H1 (cell line): Measurements from ENCODE around the gene PWP2. TPM values are rescaled to one million over a fixed set of nuclear protein-coding genes. Genes with fewer than 3 reads are reported as not detected.

Experiments used
- CTCF ChIA-PET: fragments of 300-600 bp; sonication (Branson Sonifier 250); formaldehyde crosslinking; loops from one replicate; lab custom pipeline; 2021; ENCODE audit not compliant: partially characterized antibody; lab: Charles Lee
- POLR2A ChIA-PET: fragments of 300-600 bp; sonication (Branson Sonifier 250); formaldehyde crosslinking; loops from one replicate; lab custom pipeline; 2021; ENCODE audit warnings: inconsistent platforms; ENCODE audit not compliant: partially characterized antibody; lab: Charles Lee
- DNase-seq, 2 experiments: peaks; one replicate each; pipeline versions ENCODE4 v3.0.0 to v3.0.0-alpha.2; 2010 to 2022; ENCODE audit warnings: low spot score in 2 of 2, low read depth in 1 of 2, mixed read lengths in 1 of 2
- FAIRE-seq: peaks from 2 replicates; lab custom pipeline; 2011; peaks lifted over from hg19 to GRCh38; lab: Jason Lieb, UNC
- H2AFZ ChIP-seq: 2 replicates; pipeline ENCODE4 v1.8.1; 2012; ENCODE audit warnings: low read length, inconsistent platforms
- H2AK5ac ChIP-seq: 2 replicates; pipeline ENCODE4 v1.6.1; 2013; ENCODE audit warnings: low read depth, low read length
- H2BK120ac ChIP-seq: replicated peaks from 2 replicates; pipeline ENCODE3; 2013; ENCODE audit warnings: low read depth, low read length, inconsistent platforms
- H2BK12ac ChIP-seq: 2 replicates; pipeline ENCODE4 v1.6.1; 2013; ENCODE audit warnings: low read depth, low read length
- H2BK15ac ChIP-seq: 2 replicates; pipeline ENCODE4 v1.6.1; 2013; ENCODE audit warnings: low read length
- H2BK20ac ChIP-seq: 2 replicates; pipeline ENCODE4 v1.6.1; 2013; ENCODE audit warnings: low read length
- H2BK5ac ChIP-seq: 2 replicates; pipeline ENCODE4 v1.6.1; 2013; ENCODE audit warnings: low read depth, low read length
- H3K14ac ChIP-seq: 2 replicates; pipeline ENCODE4 v1.6.1; 2013; ENCODE audit warnings: inconsistent platforms; ENCODE audit not compliant: insufficient read length
- H3K18ac ChIP-seq: 2 replicates; pipeline ENCODE4 v1.6.1; 2013; ENCODE audit warnings: low read length; ENCODE audit errors: extremely low read depth
- H3K23ac ChIP-seq: 2 replicates; pipeline ENCODE4 v1.6.1; 2013; ENCODE audit warnings: inconsistent platforms; ENCODE audit not compliant: insufficient read length
- H3K23me2 ChIP-seq: 2 replicates; pipeline ENCODE4 v1.6.1; 2013; ENCODE audit warnings: low read depth, low read length
- H3K27ac ChIP-seq: 2 replicates; pipeline ENCODE4 v1.6.1; 2011; ENCODE audit warnings: low read depth, low read length, inconsistent platforms
- H3K27me3 ChIP-seq, 4 experiments: replicated peaks in 1 of 4; 1 replicate in 1 of 4; 2 replicates in 3 of 4; pipeline versions ENCODE4 v1.6.1 to v1.8.1; 2011 to 2013; ENCODE audit warnings: low read length in 3 of 4, mild to moderate bottlenecking in 3 of 4, inconsistent platforms in 2 of 4, mixed read lengths in 2 of 4, moderate library complexity in 1 of 4; ENCODE audit not compliant: control insufficient read depth in 3 of 4, insufficient read depth in 3 of 4; ENCODE audit errors: extremely low read depth in 1 of 4
- H3K36me3 ChIP-seq, 4 experiments: 2 replicates each; pipeline versions ENCODE4 v1.6.1 to v1.8.1; 2011 to 2013; ENCODE audit warnings: mild to moderate bottlenecking in 4 of 4, low read length in 3 of 4, moderate library complexity in 2 of 4, control low read depth in 1 of 4, inconsistent platforms in 1 of 4; ENCODE audit not compliant: insufficient read depth in 4 of 4, control insufficient read depth in 2 of 4
- H3K4ac ChIP-seq: replicated peaks from 2 replicates; pipeline ENCODE3; 2013; ENCODE audit warnings: low read length, low read depth, mixed read lengths, inconsistent platforms; ENCODE audit not compliant: insufficient read length
- H3K4me1 ChIP-seq, 4 experiments: replicated peaks in 1 of 4; 1 replicate in 1 of 4; 2 replicates in 3 of 4; pipeline versions ENCODE4 v1.6.1 to v1.8.1; 2011 to 2013; ENCODE audit warnings: low read length in 3 of 4, inconsistent platforms in 2 of 4, mixed read lengths in 1 of 4; ENCODE audit not compliant: insufficient read depth in 4 of 4, control insufficient read depth in 3 of 4
- H3K4me2 ChIP-seq, 2 experiments: 2 replicates each; pipeline versions ENCODE4 v1.6.1 to v1.8.1; 2011 to 2013; ENCODE audit warnings: low read depth in 2 of 2, low read length in 2 of 2, control low read depth in 1 of 2, inconsistent platforms in 1 of 2, mild to moderate bottlenecking in 1 of 2; ENCODE audit not compliant: insufficient read depth in 1 of 2
- H3K4me3 ChIP-seq, 4 experiments: fragments of 200-600, 300-600 bp in 1 of 4; sonication (generic), shearing (Covaris generic), sonication (Bioruptor Twin) in 1 of 4; 2 replicates each; pipeline versions ENCODE4 v1.5.1 to v1.8.1; 2011 to 2016; ENCODE audit warnings: low read length in 4 of 4, low read depth in 3 of 4, control low read depth in 2 of 4, inconsistent platforms in 2 of 4, mild to moderate bottlenecking in 2 of 4, mixed read lengths in 1 of 4, moderate library complexity in 1 of 4; ENCODE audit not compliant: insufficient read depth in 2 of 4; ENCODE audit errors: extremely low read depth in 1 of 4
- H3K56ac ChIP-seq: replicated peaks from 2 replicates; pipeline ENCODE3; 2013; ENCODE audit warnings: low read depth, mild to moderate bottlenecking, mixed read lengths, low read length, inconsistent platforms; ENCODE audit not compliant: insufficient read length
- H3K79me1 ChIP-seq: 2 replicates; pipeline ENCODE4 v1.6.1; 2013; ENCODE audit warnings: low read depth, low read length, control low read depth
- H3K79me2 ChIP-seq, 2 experiments: 2 replicates each; pipeline versions ENCODE4 v1.6.1 to v1.8.1; 2012 to 2013; ENCODE audit warnings: low read length in 2 of 2, mild to moderate bottlenecking in 2 of 2, inconsistent platforms in 1 of 2; ENCODE audit not compliant: insufficient read depth in 2 of 2, control insufficient read depth in 1 of 2
- H3K9ac ChIP-seq, 4 experiments: replicated peaks in 1 of 4; 1 replicate in 1 of 4; 2 replicates in 3 of 4; pipeline versions ENCODE4 v1.6.1 to v1.8.1; 2011 to 2013; ENCODE audit warnings: low read depth in 3 of 4, low read length in 3 of 4, control low read depth in 2 of 4, mild to moderate bottlenecking in 2 of 4, moderate library complexity in 2 of 4, inconsistent platforms in 1 of 4; ENCODE audit errors: extremely low read depth in 1 of 4
- H3K9me3 ChIP-seq, 2 experiments: 2 replicates each; pipeline versions ENCODE4 v1.6.1 to v1.8.1; 2012 to 2013; ENCODE audit warnings: mild to moderate bottlenecking in 2 of 2, moderate library complexity in 2 of 2, control low read depth in 1 of 2, inconsistent platforms in 1 of 2, low read depth in 1 of 2, low read length in 1 of 2, mixed read lengths in 1 of 2; ENCODE audit not compliant: insufficient read depth in 2 of 2
- H4K20me1 ChIP-seq, 2 experiments: replicated peaks in 1 of 2; 2 replicates each; pipeline versions ENCODE3 to v1.8.1; 2011 to 2013; ENCODE audit warnings: inconsistent platforms in 2 of 2, low read length in 2 of 2, mild to moderate bottlenecking in 1 of 2; ENCODE audit not compliant: insufficient read depth in 2 of 2, control insufficient read depth in 1 of 2
- H4K5ac ChIP-seq: 2 replicates; pipeline ENCODE4 v1.6.1; 2013; ENCODE audit warnings: low read length, low read depth, mixed read lengths, inconsistent platforms; ENCODE audit not compliant: insufficient read length
- H4K8ac ChIP-seq: 2 replicates; pipeline ENCODE4 v1.8.0; 2013; ENCODE audit warnings: mild to moderate bottlenecking, moderate library complexity, low read length, inconsistent platforms; ENCODE audit not compliant: insufficient read depth; ENCODE audit errors: extremely low read depth
- H4K91ac ChIP-seq: replicated peaks from 2 replicates; pipeline ENCODE3; 2013; ENCODE audit warnings: low read length, mixed read lengths, inconsistent platforms; ENCODE audit not compliant: insufficient read length
- BRCA1 ChIP-seq: IDR thresholded peaks from 2 replicates; pipeline ENCODE4 v1.6.1; 2012; ENCODE audit warnings: low read depth, low read length, improper control_type of control experiment
- CBX5 ChIP-seq: fragments of 300-800, 300-1000 bp; sonication (generic); IDR thresholded peaks from 2 replicates; pipeline ENCODE4 v1.7.1; 2016; ENCODE audit warnings: antibody characterized with exemption, low read length, low read depth
- CHD1 ChIP-seq: IDR thresholded peaks from 2 replicates; pipeline ENCODE4 v1.6.1; 2012; ENCODE audit warnings: low read depth, low read length, improper control_type of control experiment
- CREB1 ChIP-seq: IDR thresholded peaks from 2 replicates; pipeline ENCODE4 v1.6.1; 2012; ENCODE audit warnings: inconsistent platforms
- CTCF ChIP-seq, 3 experiments: IDR thresholded peaks; 1 replicate in 2 of 3; 2 replicates in 1 of 3; pipeline versions ENCODE4 v1.5.1 to v1.6.1; 2011; ENCODE audit warnings: low read length in 3 of 3, mild to moderate bottlenecking in 3 of 3, inconsistent platforms in 2 of 3, low read depth in 1 of 3, moderate library complexity in 1 of 3; ENCODE audit not compliant: insufficient read depth in 1 of 3; ENCODE audit errors: control extremely low read depth in 1 of 3
- EGR1 ChIP-seq: IDR thresholded peaks from 2 replicates; pipeline ENCODE4 v1.6.1; 2011; ENCODE audit warnings: low read depth, low read length, borderline replicate concordance
- HDAC6 ChIP-seq: IDR thresholded peaks from one replicate; pipeline ENCODE4 v1.7.1; 2012; ENCODE audit warnings: low read depth, mild to moderate bottlenecking, inconsistent platforms, low read length, moderate library complexity
- NRF1 ChIP-seq: IDR thresholded peaks from 2 replicates; pipeline ENCODE4 v1.6.1; 2011; ENCODE audit warnings: mild to moderate bottlenecking, low read depth, low read length, improper control_type of control experiment
- POU5F1 ChIP-seq: IDR thresholded peaks from 2 replicates; pipeline ENCODE4 v1.6.1; 2011; ENCODE audit warnings: low read depth, mild to moderate bottlenecking, low read length, moderate library complexity
- SRF ChIP-seq: IDR thresholded peaks from 2 replicates; pipeline ENCODE4 v1.6.1; 2011; ENCODE audit warnings: mild to moderate bottlenecking, low read depth, low read length, moderate library complexity
- WGBS, 2 experiments: shearing (Covaris generic) in 1 of 2; methylation state at CpG; one replicate each; pipeline versions ENCODE4 v1.1.6 to v1.1.7; 2013 to 2015; ENCODE audit warnings: low lambda C conversion rate in 2 of 2, mixed read lengths in 2 of 2, inconsistent platforms in 1 of 2, low coverage in 1 of 2, missing lambda C conversion rate in 1 of 2; ENCODE audit not compliant: insufficient replicate concordance in 2 of 2, insufficient coverage in 1 of 2, insufficient read length in 1 of 2; ENCODE audit errors: extremely low coverage in 1 of 2, missing lambda C conversion rate in 1 of 2; 5-methylcytosine and 5-hydroxymethylcytosine counted together
- polyA plus RNA-seq, 7 experiments: library from polyadenylated mRNA; depleted of rRNA in 3 of 7; stranded (reverse) in 5 of 7; unstranded in 2 of 7; fragments of >200 nt in 5 of 7; fragments of 200-250 nt in 2 of 7; gene quantifications; 1 replicate in 5 of 7; 2 replicates in 1 of 7; 4 replicates in 1 of 7; pipeline versions ENCODE4 v1.2.1 to v1.2.3, GENCODE V29; 2011 to 2013; ENCODE audit warnings: missing spikeins in 2 of 7, mixed read lengths in 2 of 7
- total RNA-seq: library from RNA; stranded (reverse); fragmentation: NEBNext Ultra II Directional; extraction: Animal tissue kit (Norgen Biotek cat#: 25700); gene quantifications from 2 replicates; pipeline ENCODE4 v1.2.1, GENCODE V29; 2021

The PWP2 gene
- total and polyA plus RNA-seq, 2 of the 8 experiments (the other 6 are each of a cell fraction or from before 2014, with no cell fraction given): 4.4 to 6.7 TPM

- Histone ChIP-seq H4K8ac (no peak overlapping the region), H3K27ac (no peak overlapping the region), H4K91ac (no peak overlapping the region), H3K79me1 (peaks cover 6% of the 10 kb centered on the region), H2BK12ac (no peak overlapping the region), H3K4me3 (no peak overlapping the region), H2BK120ac (no peak overlapping the region), H3K18ac (no peak overlapping the region), H3K14ac (no peak overlapping the region), H2BK15ac (no peak overlapping the region), H3K27me3 (no peaks in the 10 kb centered on the region), H3K9ac (no peak overlapping the region; a peak in 1 of 7 replicates), H3K36me3 (peaks cover 13 to 63% (median 35%) of the 10 kb centered on the region in 4 experiments), H3K4me2 (no peak overlapping the region), H3K23me2 (no peaks in the 10 kb centered on the region), H2AK5ac (no peak overlapping the region), H2AFZ (no peak overlapping the region), H4K20me1 (peaks cover 3 to 10% of the 10 kb centered on the region in 2 experiments), H3K79me2 (no peaks in the 10 kb centered on the region), H3K23ac (no peak overlapping the region), H3K56ac (no peak overlapping the region), H3K9me3 (no peaks in the 10 kb centered on the region), H2BK20ac (no peak overlapping the region), H3K4me1 (no peaks in the 10 kb centered on the region), H3K4ac (no peak overlapping the region), H4K5ac (no peak overlapping the region), H2BK5ac (no peak overlapping the region)
- no peak for FAIRE-seq
- DNase-seq: peak in 1 of 2 experiments; percentile 26
- ChIA-PET POLR2A (interaction anchor here (0.5 to 0.9 kb wide), 3 partner anchors 22 to 176 kb away, joined by 3 to 4 read pairs (median 3); partner anchors contain the start of gene DNMT3L), CTCF (interaction anchor here (0.8 to 3.8 kb wide), 5 partner anchors 10 to 73 kb away, joined by 3 to 14 read pairs (median 3); no protein-coding TSS in a partner anchor)
- WGBS, 2 experiments: 93% methylated on average over 15 of the region's 15 CpGs; no CpG with 5 or more reads in 1 of the 2 experiments
- TF ChIP-seq EGR1 (no peak), CBX5 (no peak), BRCA1 (no peak), CHD1 (no peak), HDAC6 (no peak), SRF (no peak), NRF1 (no peak), CTCF (IDR thresholded peaks at IDR 0.05; ENCODE audit: control extremely low read depth in 1 of 3, insufficient read depth in 1 of 3, low read depth in 1 of 3, low read length in 3 of 3) (no peak), CREB1 (no peak), POU5F1 (no peak)
Observed at GRCh38 chr21:44085491-44086321, 21.5 kb upstream of the PWP2 start.
